NCI-H1092 treated with DMSO at 0.1 percent for 48 hours (cell line): ENCODE data around the gene NFATC3.

Experiments used
- DNase-seq: peaks from one replicate; lab custom pipeline; 2025; lab: John Stamatoyannopoulos, UW

Gene NFATC3

GRCh38 chr16:68085259-68086071, at the start of gene NFATC3:
TSS of gene NFATC3 (plus strand) at chr16:68085370. CDS start at chr16:68085682, 312 bp downstream.
- peak; percentile 67 for DNase-seq

- no peak for DNase-seq
Observed at GRCh38 chr16:68037841-68038597, 47.2 kb upstream of the NFATC3 start.

DNA sequence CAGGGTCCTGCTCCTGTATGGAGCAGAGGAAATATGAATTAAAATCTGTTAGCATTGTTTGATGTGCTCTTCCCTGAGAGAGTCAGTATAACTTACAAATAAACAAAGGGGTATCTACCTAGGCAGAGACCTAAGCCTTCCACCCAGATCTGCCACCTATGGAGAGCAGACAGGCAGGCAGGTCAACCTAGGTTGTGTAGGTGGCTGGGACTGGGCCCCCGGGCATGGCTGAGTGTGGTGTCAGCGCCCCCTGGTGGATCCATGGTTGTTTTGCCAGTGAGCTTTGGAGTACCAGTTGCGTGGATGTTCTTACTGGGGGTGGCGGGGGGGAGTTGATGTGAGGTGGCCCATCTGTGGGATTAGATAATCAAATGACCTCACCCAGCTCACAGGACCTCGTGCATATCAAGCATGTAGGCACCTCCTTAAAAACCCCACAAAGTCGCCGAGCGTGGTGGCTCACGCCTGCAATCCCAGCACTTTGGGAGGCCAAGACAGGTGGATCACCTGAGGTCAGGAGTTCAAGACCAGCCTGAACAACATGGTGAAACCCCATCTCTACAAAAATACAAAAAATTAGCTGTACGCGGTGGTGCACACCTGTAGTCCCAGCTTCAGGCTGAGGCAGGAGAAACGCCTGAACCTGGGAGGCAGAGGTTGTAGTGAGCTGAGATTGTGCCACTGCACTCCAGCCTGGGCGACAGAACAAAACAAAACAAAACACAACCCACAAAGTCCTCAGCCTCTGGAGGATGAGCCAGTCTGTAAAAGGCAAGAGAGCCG, 44.5 kb upstream of the NFATC3 start:
- peak; percentile 59 for DNase-seq

GRCh38 chr16:68041783-68042182, 43.4 kb upstream of the NFATC3 start:
- DNase-seq = no peak

DNA sequence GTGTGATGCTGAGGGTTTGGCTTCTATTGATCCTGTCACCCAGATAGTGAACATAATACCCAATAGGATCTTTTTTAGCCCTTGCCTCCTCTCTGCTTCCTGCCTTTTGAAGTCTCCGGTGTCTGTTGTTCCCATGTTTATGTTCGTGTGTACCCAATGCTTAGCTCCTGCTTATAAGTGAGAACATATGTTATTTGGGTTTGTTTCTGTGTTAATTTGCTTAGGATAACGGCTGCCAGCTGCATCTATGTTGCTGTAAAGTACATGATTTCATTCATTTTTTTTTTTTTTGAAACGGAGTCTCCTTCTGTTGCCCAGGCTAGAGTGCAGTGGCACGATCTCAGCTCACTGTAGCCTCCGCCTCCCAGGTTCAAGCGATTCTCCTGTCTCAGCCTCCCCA, 39.1 kb upstream of the NFATC3 start:
- no peak for DNase-seq

DNA sequence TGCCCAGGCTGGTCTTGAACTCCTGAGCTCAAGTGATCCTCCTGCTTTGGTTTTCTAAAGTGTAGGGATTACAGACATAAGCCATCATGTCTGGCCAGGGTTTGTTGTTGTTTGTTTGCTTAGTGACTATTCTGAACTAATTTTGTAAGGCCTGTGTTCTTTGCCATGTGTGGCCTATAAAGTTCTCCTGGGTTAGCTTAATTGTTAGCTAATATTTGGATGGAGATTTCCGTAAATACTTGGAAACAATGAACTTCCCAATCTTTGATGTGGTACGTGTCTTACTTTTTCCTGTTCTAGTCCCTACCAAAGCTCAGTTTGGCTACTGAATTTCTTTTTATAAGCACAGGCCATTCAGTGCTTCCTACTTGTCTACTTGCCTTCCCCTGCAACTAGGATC, 37.2 kb upstream of the NFATC3 start:
- no peak for DNase-seq

GRCh38 chr16:68049449-68049848, 35.7 kb upstream of the NFATC3 start:
- DNase-seq = no peak

GRCh38 chr16:68055395-68055794, 29.8 kb upstream of the NFATC3 start:
- no peak for DNase-seq

- no peak for DNase-seq
Observed at GRCh38 chr16:68059804-68060203, 25.4 kb upstream of the NFATC3 start.

DNA sequence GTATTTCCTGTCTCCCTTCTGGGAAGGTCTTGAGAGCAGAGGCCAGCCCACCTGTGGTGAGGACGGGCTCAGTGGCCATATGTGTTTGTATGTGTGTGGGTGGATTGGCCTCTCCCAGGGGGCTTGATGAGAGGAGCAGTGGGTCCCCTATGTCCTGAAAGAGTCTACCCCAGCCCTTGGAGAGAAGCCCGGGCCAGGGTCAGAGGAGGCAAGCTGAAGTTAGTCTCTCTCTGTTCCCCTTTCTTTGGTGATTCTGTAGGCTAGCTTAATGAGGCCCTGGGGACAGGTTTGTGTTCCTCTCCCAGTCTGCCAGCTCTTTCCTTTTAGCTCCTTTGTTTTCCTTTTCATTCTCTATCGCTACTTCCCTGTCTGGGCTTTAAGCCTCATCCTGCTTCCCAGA, 23.8 kb upstream of the NFATC3 start:
- no peak for DNase-seq

- no peak for DNase-seq
Observed at GRCh38 chr16:68062910-68063393, 22.2 kb upstream of the NFATC3 start.

GRCh38 chr16:68064791-68065365, 20.3 kb upstream of the NFATC3 start:
- DNase-seq = peak; percentile 38

DNA sequence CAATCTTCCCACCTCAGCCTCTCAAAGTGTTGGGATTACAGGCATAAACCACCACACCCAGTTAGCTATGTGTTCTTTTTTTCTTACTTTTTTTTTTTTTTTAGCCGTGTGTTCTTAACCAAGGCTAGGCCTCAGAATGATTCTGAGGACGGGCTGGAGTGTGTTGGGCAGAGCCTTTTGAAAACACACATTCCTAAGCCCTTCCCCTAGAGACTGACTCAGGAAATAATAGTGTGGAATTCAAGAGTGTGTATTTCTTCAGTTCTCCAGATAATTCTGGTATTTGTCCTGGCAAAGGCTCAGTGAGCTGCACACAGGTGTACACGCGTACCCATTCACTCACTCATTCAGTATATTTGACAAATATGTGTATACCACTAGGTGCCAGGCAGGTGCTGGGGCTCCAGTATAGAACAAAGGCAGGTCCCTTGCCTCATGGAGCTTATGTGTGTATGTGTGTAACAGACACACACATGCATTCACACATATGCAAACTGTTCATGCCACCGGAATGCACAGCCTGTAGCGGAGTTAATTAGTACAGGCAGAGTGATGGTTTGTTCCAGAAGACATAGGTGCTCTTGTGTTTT, 19.4 kb upstream of the NFATC3 start:
- no peak for DNase-seq

DNA sequence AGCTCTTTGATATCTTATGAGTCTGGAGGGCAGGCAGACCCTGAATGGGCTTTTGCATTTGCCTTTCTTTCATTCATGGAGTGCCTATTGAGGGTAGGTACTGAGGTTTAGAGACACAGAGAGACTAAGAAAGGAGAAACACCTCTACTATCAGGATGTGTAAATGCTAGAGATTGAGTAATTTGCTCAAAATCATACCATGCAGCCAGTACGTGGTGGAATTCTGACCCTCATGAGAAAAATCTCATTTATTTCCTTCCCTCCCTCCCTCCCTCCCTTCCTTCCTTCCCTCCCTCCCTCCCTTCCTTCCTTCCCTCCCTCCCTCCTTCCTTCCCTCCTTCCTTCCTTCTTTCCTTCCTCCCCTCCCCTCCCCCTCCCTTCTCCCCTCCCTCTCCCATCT, 18.4 kb upstream of the NFATC3 start:
- DNase-seq = no peak

DNA sequence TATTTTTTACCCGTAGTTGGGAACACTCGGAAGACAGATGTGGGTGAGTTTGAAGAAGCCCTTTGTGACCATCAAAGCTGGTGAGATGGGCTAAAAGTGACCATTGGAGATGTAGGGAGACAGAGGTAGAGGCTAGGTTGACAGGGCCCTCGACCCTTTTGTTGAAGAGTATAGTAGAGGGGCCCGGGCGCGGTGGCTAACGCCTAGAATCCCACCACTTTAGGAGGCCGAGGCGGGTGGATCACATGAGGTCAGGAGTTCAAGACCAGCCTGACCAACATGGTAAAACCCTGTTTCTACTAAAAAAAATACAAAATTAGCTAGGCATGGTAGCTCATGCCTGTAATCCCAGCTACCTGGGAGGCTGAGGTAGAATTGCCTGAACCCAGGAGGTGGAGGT, 16.2 kb upstream of the NFATC3 start:
- DNase-seq = no peak

DNA sequence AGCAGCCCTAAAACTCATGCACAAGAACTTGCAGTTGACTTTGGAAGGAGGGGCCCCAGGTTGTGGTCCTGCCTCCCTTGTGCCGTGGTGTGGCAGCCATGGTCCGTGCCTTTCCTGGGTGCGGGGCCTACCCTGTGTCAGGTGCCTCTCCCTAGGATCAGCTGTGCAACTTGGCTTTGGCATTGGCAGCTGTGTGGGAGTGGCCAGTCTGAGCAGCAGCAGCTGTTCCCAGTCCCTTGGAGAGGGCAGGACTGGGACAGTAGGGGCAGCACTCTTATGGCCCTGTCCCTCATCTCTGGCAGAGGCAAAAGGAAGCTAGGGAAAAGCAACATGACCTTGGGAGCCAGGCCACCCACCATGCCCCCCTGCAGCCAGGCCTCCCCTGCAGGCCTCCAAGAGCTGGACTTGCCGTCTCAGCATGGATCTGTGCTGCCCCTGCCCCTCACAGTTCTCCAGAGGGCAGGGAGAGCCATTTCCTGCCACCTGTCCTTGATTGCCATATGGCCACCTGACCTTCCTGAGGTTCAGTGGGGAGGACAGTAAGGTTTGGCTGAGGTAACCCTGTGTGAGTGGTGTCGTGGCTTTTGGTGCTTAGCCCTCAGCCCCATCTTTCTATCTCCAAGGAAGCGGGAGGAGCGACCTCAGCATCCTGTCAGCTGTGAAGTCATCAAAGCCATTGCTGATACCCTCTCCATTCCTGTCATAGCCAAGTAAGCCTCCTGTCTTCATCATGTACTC, 15.5 kb upstream of the NFATC3 start:
- DNase-seq = no peak

DNA sequence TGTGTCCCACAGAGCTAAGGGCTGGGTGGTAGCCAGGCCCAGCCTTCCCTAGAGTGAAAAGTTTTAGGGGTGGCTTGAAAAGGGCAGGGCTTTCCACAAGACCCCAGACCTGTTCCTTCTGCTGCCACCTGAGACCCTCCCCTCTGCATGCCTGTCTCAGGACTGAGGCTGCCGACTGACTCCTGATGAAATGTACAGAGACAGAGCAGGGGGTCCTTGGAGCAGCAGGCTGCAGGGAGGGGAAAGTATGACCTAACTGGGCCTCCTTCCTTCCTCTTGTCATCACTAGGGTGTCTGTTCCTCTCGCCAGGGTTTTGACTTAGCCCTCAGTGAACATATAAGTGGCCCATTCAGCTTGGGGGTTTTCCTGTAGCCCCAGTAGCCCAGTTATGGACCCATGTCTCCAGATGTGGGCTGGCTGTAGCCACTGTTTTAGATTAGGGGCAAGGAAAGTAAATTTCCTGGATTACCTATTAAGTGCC, 14.9 kb upstream of the NFATC3 start:
- no peak for DNase-seq

GRCh38 chr16:68070806-68071517, 14.2 kb upstream of the NFATC3 start:
- no peak for DNase-seq

GRCh38 chr16:68071518-68071901, 13.7 kb upstream of the NFATC3 start:
- DNase-seq = no peak

GRCh38 chr16:68072038-68072695, 13.0 kb upstream of the NFATC3 start:
- no peak for DNase-seq
